Omental fat pad (tissue), 4 donors: ENCODE measurements around the gene PLCB2. TPM values are rescaled to one million over a fixed set of nuclear protein-coding genes. Genes with fewer than 3 reads are reported as not detected.

Source experiments
- ATAC-seq: fragments of 150-250 bp; one replicate; pipeline ENCODE4 v1.9.1; 2016; ENCODE audit warnings: mild to moderate bottlenecking, moderate library complexity; ENCODE audit not compliant: low FRiP score
- DNase-seq: peaks from one replicate; pipeline ENCODE4 v3.0.0-alpha.2; 2019; ENCODE audit warnings: low spot score
- total RNA-seq, 4 donors: library from RNA; depleted of rRNA; stranded (reverse); fragments of >200 nt; gene quantifications; one replicate each; pipeline ENCODE4 v1.1.0, GENCODE V29; 2016
- TF ChIP-seq, protein P1 (sequence below), 3 donors: fragments of 450-650 bp; IDR thresholded peaks; one replicate each; pipeline ENCODE4 v1.5.1; 2016 to 2017; ENCODE audit warnings: antibody characterized with exemption in 3 of 3, mild to moderate bottlenecking in 3 of 3, moderate library complexity in 2 of 3

Gene PLCB2
- total RNA-seq, 4 donors from 2014 or later, result 12.0 to 35.1 (median 25.0) TPM

- DNase-seq (no peak), ATAC-seq (peak; percentile 69)
- TF ChIP-seq, protein P1, sequence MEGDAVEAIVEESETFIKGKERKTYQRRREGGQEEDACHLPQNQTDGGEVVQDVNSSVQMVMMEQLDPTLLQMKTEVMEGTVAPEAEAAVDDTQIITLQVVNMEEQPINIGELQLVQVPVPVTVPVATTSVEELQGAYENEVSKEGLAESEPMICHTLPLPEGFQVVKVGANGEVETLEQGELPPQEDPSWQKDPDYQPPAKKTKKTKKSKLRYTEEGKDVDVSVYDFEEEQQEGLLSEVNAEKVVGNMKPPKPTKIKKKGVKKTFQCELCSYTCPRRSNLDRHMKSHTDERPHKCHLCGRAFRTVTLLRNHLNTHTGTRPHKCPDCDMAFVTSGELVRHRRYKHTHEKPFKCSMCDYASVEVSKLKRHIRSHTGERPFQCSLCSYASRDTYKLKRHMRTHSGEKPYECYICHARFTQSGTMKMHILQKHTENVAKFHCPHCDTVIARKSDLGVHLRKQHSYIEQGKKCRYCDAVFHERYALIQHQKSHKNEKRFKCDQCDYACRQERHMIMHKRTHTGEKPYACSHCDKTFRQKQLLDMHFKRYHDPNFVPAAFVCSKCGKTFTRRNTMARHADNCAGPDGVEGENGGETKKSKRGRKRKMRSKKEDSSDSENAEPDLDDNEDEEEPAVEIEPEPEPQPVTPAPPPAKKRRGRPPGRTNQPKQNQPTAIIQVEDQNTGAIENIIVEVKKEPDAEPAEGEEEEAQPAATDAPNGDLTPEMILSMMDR (IDR thresholded peaks at IDR 0.05), result no peak
Measured at GRCh38 chr15:40263024-40263754, 44.5 kb downstream of the PLCB2 start.

- ATAC-seq, result no peak
- TF ChIP-seq, protein P1 (IDR thresholded peaks at IDR 0.05), result no peak
- no peak for DNase-seq
Measured at GRCh38 chr15:40259021-40259420, 48.7 kb downstream of the PLCB2 start.

- no peak for DNase-seq
Measured at GRCh38 chr15:40258544-40258943, 49.2 kb downstream of the PLCB2 start.

GRCh38 chr15:40257656-40258450 is 49.9 kb downstream of the PLCB2 start:
- ATAC-seq (no peak), DNase-seq (no peak)
- TF ChIP-seq, protein P1 (IDR thresholded peaks at IDR 0.05), result no peak

More at GRCh38 chr15:40258544-40258943, 49.2 kb downstream of the PLCB2 start:
- no peak for ATAC-seq
- TF ChIP-seq, protein P1 (IDR thresholded peaks at IDR 0.05), result no peak

GRCh38 chr15:40256638-40257235 is 51.0 kb downstream of the PLCB2 start:
- no peak for ATAC-seq
- no peak for DNase-seq
- TF ChIP-seq, protein P1 (IDR thresholded peaks at IDR 0.05), result no peak

DNA sequence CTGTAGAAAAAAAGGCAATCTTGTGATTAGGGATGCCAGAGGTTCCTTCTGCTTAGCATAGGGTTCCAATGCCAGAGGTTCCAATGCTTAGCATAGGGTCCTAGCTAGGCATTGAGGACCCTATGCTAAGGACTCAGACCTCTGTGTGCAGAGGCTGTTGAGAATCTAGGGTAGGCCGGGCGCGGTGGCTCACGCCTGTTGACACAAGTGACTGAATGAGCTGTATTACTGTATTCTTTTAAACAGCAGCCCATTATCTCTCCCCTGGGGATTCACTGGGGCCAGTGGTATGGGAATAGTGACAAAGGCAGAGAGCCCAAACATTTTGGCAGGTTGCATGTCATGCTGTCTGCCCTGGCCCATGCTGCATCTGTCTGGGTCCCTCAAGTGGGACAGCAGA is 52.7 kb downstream of the PLCB2 start:
- TF ChIP-seq, protein P1 (IDR thresholded peaks at IDR 0.05), result no peak
- no peak for ATAC-seq
- DNase-seq, result no peak
